Chondrocyte (in vitro differentiated cells): ENCODE results near the gene CLTB. TPM values are rescaled to one million over a fixed set of nuclear protein-coding genes. Genes with fewer than 3 reads are reported as not detected.

Source experiments
- DNase-seq: peaks from one replicate; pipeline ENCODE4 v3.0.0; 2021; ENCODE audit warnings: mixed read lengths, low spot score
- H3K27ac Mint-ChIP-seq: one replicate; pipeline ENCODE4 v1.8.0; 2021; ENCODE audit warnings: mild to moderate bottlenecking, moderate library complexity, mixed read lengths; ENCODE audit not compliant: unreplicated experiment
- H3K27me3 Mint-ChIP-seq: 2 replicates; pipeline ENCODE4 v1.8.0; 2021; ENCODE audit warnings: low read depth, mixed read lengths
- H3K36me3 Mint-ChIP-seq: 2 replicates; pipeline ENCODE4 v1.8.0; 2021; ENCODE audit warnings: low read depth, mixed read lengths
- H3K4me1 Mint-ChIP-seq: 2 replicates; pipeline ENCODE4 v1.8.0; 2021; ENCODE audit warnings: low read depth, mild to moderate bottlenecking, mixed read lengths
- H3K4me3 Mint-ChIP-seq: one replicate; pipeline ENCODE4 v1.8.0; 2021; ENCODE audit warnings: mild to moderate bottlenecking, moderate library complexity, mixed read lengths; ENCODE audit not compliant: unreplicated experiment
- H3K9me3 Mint-ChIP-seq: 2 replicates; pipeline ENCODE4 v1.8.0; 2021; ENCODE audit warnings: low read depth, mixed read lengths
- total RNA-seq: library from RNA; stranded (reverse); gene quantifications from 3 replicates; pipeline ENCODE4 v1.2.1, GENCODE V29; 2021
- TF ChIP-seq, protein P1 (sequence below): fragments of 200-600 bp; sonication (generic); IDR thresholded peaks from 2 replicates; pipeline ENCODE4 v1.5.0; 2021; ENCODE audit warnings: antibody characterized with exemption, mild to moderate bottlenecking, moderate library complexity

Gene CLTB
- total RNA-seq, 1 donor from 2014 or later: 65.3 TPM

DNA sequence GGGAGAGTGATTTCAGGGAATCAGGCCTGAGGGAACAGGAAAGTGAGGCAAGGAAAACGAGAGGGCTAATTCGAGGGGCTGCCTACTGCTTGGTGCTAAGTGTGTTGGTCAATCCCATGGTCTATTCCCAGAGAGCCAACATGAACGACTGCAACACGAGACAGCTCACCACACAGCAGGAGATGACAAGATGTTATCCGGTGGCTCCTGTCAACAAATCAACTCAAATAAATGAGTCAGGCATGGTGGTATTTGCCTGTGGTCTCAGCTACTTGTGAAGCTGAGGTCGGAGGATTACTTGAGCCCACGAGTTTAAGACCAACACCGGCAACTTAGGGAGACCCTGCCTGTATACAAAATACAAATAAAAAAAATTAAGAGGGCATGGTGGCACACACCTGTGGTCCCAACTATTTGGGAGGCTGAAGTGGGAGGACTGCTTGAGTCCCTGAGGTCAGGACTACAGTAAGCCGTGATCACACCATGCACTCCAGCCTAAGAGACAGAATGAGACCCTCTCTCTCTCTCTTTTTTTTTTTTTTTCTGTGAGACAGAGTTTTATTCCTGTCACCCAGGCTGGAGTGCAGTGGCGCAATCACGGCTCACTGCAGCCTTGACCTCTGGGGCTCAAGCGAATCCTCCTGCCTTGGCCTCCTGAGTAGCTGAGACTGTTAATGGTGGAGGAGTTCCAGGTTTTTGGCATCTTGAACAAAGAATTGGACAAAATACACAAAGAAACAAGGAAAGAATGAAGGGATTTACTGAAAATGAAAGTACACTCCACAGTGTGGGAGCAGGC lies 22.8 kb upstream of the CLTB start:
- H3K27ac Mint-ChIP-seq: peak overlapping the region; percentile 15
- H3K27me3 Mint-ChIP-seq: peaks cover 14% of the 10 kb centered on the region
- H3K4me1 Mint-ChIP-seq: peaks cover 14% of the 10 kb centered on the region
- H3K9me3 Mint-ChIP-seq: no peaks in the 10 kb centered on the region
- TF ChIP-seq, protein P1, sequence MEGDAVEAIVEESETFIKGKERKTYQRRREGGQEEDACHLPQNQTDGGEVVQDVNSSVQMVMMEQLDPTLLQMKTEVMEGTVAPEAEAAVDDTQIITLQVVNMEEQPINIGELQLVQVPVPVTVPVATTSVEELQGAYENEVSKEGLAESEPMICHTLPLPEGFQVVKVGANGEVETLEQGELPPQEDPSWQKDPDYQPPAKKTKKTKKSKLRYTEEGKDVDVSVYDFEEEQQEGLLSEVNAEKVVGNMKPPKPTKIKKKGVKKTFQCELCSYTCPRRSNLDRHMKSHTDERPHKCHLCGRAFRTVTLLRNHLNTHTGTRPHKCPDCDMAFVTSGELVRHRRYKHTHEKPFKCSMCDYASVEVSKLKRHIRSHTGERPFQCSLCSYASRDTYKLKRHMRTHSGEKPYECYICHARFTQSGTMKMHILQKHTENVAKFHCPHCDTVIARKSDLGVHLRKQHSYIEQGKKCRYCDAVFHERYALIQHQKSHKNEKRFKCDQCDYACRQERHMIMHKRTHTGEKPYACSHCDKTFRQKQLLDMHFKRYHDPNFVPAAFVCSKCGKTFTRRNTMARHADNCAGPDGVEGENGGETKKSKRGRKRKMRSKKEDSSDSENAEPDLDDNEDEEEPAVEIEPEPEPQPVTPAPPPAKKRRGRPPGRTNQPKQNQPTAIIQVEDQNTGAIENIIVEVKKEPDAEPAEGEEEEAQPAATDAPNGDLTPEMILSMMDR: no peak
- no peaks in the 10 kb centered on the region for H3K36me3 Mint-ChIP-seq
- no peak overlapping the region for H3K4me3 Mint-ChIP-seq
- no peak for DNase-seq

DNA sequence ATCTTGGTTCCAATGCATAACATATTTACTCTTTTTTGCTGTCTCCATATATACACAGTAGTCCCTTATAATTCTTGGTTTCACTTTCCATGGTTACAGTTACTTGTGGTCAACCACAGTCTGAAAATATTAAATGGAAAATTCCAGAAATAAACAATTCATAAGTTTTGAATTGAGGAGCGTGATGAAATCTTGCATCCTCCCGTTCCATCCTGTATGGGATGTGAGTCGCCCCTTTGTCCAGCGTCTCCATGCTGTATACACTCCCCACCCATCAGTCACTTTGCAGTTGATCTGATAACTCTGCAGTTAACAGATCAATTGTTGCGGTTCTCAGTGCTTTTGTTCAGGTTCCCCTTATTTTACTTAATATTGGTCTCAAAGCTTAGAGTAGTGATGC lies 20.3 kb upstream of the CLTB start:
- H3K36me3 Mint-ChIP-seq: no peaks in the 10 kb centered on the region
- no peaks in the 10 kb centered on the region for H3K9me3 Mint-ChIP-seq
- H3K27me3 Mint-ChIP-seq: peaks cover 17% of the 10 kb centered on the region
- no peak overlapping the region for H3K4me3 Mint-ChIP-seq
- no peak overlapping the region for H3K27ac Mint-ChIP-seq
- DNase-seq: no peak
- TF ChIP-seq, protein P1: no peak
- peaks cover 14% of the 10 kb centered on the region for H3K4me1 Mint-ChIP-seq

DNA sequence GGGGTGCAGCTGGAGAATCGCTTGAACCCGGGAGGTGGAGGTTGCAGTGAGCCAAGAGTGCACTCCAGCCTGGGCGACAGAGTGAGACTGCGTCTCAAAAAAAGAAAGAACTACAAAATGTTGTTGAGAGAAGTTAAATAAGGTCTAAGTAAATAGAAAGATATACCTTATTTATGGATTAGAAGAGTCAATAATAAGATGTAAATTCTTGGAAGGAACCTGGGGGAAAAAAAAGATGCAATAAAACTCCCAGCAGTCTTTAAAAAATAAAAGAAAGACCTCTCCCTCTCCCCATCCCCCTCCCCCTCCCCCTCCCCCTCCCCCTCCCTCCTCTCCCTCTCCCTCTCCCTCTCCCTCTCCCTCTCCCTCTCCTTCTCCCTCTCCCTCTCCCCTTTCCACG lies 16.4 kb upstream of the CLTB start:
- Mint-ChIP-seq H3K27ac (no peak overlapping the region), H3K36me3 (no peaks in the 10 kb centered on the region), H3K27me3 (peaks cover 11% of the 10 kb centered on the region), H3K4me3 (no peak overlapping the region), H3K9me3 (no peaks in the 10 kb centered on the region), H3K4me1 (peaks cover 11% of the 10 kb centered on the region)
- TF ChIP-seq, protein P1: no peak
- DNase-seq: no peak

DNA sequence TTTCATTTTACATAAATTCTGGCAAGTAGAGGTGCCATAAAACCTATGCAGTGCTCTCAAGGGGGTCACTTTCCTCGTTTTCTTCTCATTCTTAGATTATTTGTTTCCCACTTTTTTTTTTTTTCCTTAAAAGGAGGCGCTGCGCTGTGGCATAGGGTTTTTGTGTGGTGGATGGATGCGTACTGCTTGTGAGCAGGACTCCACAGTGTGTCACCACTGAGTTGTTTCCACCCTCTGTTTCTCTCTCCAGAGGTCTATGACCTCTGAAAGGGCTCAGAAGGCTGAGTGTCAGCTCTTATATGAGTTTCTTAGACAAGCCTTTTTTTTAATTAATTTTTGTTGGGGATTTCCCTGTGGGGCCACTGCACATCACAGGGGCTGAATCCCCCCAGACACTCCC lies 13.6 kb upstream of the CLTB start:
- Mint-ChIP-seq H3K4me3 (no peak overlapping the region), H3K27ac (no peak overlapping the region), H3K36me3 (no peaks in the 10 kb centered on the region), H3K27me3 (peaks cover 8% of the 10 kb centered on the region), H3K9me3 (no peaks in the 10 kb centered on the region), H3K4me1 (peaks cover 12% of the 10 kb centered on the region)
- no peak for DNase-seq
- TF ChIP-seq, protein P1: no peak

- Mint-ChIP-seq H3K36me3 (no peaks in the 10 kb centered on the region), H3K27me3 (peaks cover 8% of the 10 kb centered on the region), H3K4me1 (peaks cover 28% of the 10 kb centered on the region), H3K4me3 (no peak overlapping the region), H3K9me3 (no peaks in the 10 kb centered on the region), H3K27ac (no peak overlapping the region)
- no peak for DNase-seq
- TF ChIP-seq, protein P1: no peak
Measured at GRCh38 chr5:176427971-176428370, 11.6 kb upstream of the CLTB start.
